ENCODE results near the gene BNC1.
A peak's percentile ranks its signal among the peaks of the same experiment; 100 is the strongest.
"Not testable (repeated sequence)": the region's sequence is repeated elsewhere in the genome, so short reads cannot be mapped to it uniquely, and the experiment has no call there.

Gene BNC1

DNA sequence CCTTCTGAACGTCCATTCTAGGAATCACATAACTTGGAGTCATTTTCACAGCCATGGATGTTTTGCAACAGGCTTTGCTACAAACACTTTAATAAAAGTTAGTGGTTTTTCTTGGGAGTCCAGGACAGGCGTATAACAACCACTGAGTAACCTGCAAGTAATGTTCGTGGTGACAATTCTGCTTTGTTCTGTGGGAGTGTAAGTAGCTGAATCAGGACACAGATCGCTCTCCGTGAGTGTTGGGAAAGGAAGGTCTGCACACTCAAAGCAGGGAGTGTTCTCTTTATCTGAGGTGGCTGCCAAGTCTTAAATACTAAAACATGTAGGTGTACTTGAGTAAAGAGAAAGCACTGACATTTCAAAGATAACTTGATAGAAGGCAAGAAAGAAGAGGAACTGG lies 7.9 kb upstream of the BNC1 start:
- DNase-seq (ENCODE audit: low spot score) = no peak

DNA sequence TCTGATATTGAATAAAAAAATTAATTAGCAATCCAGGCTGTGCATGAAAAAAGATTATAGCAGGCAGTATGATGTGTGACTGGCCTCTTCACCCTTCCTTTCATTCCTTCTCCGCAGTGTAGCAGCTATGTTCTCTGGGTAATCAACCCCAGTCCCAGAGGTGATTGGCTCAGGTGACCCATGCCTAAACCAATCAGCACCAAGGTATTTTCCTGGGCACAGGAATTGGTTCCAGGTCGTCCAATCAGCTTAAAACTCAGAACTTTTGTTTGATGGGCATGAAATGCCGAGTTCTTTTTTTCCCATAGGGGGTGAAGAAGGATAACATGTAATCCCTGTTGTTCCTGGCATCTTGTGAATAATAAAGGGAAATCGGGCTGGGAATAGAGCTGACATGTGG lies 5.8 kb upstream of the BNC1 start:
- no peak for DNase-seq (ENCODE audit: low spot score)

GRCh38 chr15:83289160-83289559 lies 4.7 kb upstream of the BNC1 start:
- no peak for DNase-seq (ENCODE audit: low spot score)

- no peak for DNase-seq (ENCODE audit: low spot score)
Observed at GRCh38 chr15:83288381-83288801, 3.9 kb upstream of the BNC1 start.

DNA sequence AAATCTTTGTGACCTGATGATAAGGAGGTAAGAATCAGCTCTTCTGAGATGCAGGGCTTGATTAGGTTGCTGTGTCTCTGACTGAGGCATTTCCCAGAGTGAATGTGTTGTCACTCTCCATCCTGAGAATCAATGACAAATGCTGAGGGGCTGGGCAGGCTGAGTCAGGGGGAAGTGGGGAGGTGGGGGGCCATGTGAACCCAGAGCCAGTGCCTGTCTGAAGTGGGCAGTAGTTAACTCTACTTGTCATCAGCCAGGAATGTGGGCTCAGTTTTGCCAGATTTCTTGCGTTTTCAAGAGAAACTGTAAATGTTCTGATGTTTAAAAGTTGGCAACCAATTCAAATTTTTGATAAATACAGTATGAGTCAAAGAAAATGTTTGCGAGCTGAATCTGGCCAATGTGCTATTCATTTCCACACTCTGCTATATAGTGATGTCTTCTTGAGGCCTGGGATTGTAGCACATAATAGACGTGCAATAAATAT lies 3.1 kb upstream of the BNC1 start:
- DNase-seq (ENCODE audit: low spot score) = no peak

- DNase-seq (ENCODE audit: low spot score) = no peak
Observed at GRCh38 chr15:83285979-83286553, 1.6 kb upstream of the BNC1 start.

DNA sequence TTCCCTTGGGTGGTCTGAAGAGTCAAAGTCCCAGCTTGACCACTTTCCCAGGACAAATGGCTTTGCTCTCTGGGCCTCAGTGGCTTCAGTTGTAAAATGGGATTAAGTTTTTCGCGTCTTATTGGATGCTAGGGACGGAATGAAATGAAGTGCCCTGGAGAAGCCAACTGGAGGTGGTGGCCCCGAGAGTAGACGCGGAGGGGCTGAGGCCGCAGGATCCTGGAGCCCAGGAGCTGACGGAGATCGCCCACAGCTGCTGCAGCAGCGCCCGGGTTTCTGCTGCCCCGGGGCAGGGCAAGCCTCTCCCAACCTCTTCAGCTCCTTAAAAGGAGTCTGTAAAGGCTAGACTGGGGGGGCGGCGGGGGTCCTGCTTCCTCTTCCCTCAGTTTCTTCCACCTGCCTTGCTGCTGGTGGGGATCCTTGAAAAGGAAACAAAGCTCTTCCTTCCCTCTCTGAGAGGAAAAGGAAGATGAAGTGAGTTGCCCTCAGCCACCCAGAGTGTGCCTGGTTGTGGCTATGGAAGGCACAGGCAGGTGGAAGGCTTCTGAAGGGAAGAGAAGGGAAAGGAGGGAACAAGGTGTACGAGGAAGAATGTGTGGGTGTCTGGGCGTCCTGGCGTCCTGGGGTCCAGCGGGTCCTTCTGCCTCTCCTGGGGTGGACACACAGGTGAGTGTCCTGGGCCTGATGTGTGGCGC lies 967 bp upstream of the BNC1 start:
- no peak for DNase-seq (ENCODE audit: low spot score)

- no peak for DNase-seq (ENCODE audit: low spot score)
Observed at GRCh38 chr15:83283813-83284558, 478 bp downstream of the BNC1 start.

DNA sequence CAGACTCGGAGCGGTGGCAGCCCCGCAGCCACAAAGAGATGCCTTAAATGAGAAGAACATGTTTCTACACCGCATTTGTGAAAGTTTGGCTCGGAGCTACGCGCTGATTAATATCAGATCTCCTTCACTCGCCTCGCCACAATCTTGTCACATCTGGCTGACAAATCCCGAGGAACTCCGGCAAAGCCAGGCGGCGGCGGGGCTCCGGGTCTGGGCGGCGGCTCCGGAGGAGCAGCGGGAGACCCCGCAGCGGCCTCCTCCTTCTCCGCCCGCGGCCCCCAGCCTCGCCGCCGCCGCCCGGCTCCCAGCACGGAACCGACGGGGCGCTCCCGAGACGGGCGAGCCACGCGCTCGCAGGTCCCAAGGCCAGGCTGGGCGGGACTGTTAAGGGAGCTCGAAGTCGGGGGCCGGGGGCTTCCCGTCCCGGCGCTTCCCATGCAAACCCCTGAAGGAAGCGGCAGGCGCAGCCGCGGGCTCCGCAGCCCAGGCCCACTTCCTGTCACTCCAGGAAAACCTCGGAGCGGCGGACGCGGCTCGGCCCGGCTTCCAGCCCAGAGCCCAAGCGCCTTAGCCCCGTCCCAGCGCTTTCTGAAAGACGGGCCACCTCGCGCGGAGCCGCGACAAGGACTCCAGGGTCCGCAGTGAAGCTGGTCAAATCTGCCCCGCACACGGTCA lies 1.2 kb downstream of the BNC1 start:
- DNase-seq (ENCODE audit: low spot score) = no peak

DNA sequence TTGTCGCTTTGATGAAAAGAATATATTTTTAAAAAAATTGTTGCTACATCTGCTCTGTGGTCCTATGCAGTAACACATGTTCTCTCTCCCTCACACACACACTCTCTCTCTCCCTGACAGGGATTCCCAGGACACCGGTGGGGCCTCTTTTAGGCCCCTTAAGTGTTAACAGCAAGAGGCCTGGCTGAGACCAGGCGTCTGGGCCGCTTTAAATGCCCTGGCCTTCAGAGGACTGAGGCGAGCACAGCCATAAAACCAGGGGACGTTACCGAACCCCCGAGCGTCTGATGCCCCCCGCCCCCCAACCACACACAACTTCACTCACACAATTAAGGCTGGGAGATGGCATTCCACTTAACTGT lies 1.7 kb downstream of the BNC1 start:
- DNase-seq (ENCODE audit: low spot score) = no peak

DNA sequence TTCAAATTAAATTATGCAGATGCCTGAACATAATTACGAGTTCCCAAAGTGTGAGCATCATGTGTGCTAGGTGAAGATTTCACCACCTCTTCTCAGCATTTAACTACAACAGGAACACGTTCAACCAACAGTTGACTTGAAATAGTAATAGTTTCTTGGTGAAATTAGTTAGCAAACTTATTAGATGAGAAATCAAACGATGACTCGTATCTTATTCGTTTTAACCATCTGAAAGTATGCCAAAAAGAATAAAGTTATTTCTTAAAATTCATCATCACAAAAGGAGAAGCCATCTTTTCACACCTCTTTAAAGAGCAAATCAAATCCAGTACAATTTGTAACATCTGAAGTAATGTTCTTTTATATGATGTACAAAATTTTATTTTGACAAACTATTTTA lies 2.3 kb downstream of the BNC1 start:
- no peak for DNase-seq (ENCODE audit: low spot score)

DNA sequence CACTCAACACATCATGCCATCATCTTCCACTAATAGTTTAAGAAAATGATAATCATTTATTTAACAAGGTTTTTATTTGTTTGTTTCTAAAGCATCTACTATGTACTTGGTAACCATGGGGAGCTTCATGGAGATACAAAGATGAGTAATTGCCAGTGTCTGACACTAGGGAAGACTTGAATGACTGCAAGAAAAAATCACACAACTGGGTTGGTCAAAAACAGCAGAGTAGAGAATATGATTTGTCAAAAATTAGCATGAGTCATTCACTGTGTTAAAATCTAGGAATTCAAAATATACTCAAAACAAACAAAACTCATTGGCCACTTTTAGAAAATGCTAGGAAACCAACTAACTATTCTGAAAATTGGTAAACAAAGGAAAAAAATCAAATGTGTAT lies 6.3 kb downstream of the BNC1 start:
- DNase-seq (ENCODE audit: low spot score) = no peak

DNA sequence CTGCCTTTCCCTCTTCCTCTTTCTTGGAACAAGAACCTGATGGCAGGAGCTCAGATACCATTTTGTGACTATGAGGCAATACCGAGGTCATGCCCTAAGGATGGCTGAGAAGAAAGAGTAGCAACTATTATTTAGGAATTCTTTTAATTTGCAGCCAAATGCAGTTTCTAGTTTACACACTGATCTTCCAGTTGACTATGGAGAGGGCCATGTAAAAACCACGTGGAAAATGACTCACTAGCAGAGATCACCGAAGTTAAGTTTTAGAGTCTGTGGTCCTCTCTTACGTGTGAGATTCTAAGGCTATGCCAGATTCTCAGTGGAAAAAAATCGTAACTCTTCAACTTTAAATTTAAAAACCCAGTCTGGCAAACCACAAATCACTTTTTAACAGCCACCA lies 7.8 kb downstream of the BNC1 start:
- no peak for DNase-seq (ENCODE audit: low spot score)

DNA sequence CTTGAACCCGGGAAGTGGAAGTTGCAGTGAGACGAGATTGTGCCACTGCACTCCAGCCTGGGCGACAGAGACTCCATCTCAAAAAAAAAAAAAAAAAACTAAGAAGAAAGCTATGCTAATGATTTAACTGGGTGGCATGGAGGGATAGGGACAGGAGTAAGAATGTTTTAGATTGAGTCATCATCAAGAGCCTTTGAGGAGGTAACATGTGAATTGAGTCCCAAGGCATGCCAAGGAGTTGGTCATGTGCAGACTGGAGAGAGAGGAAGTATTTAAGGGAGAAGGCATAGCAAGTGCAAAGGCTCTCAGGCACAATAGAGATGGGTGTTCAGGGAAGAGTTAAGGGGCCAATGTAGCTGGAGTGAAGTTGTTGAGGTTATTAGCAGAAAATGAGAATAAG lies 9.1 kb downstream of the BNC1 start:
- no peak for DNase-seq (ENCODE audit: low spot score)

DNA sequence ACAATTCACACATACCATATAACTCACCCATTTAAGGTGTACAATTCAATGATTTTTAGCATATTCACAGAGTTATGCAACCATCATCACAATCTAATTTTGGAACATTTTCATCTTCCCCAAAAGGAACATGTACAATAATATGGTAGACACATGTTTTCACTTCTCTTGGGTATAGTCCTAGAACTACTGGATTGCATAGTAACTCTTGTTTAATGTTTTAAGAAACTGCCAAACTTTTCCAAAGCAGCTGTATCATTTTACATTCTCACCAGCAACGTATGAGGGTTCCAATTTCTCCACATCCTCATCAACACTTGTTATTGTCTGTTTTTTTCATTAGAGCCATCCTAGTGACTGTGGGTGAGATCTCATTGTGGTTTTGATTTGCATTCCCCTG lies 14.3 kb downstream of the BNC1 start:
- no peak for DNase-seq (ENCODE audit: low spot score)

DNA sequence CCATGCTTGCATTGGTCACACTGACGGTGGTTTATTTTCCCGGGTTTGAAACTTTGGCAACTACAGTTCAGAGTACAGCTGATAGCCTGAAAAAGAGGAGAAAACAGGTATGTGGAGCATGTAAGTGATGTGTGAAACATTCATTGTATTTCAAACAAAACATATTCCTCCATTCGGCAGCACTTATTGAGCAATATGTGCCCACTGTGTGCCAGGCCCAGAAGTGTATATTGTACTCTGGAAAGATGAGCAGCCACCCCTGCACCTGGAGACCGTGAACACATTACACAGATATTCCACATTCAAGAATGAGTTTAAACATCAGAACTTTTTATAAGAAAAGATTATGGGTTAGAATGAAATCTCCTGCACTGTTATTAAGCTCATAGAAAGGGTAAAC lies 16.3 kb downstream of the BNC1 start:
- DNase-seq (ENCODE audit: low spot score) = no peak

DNA sequence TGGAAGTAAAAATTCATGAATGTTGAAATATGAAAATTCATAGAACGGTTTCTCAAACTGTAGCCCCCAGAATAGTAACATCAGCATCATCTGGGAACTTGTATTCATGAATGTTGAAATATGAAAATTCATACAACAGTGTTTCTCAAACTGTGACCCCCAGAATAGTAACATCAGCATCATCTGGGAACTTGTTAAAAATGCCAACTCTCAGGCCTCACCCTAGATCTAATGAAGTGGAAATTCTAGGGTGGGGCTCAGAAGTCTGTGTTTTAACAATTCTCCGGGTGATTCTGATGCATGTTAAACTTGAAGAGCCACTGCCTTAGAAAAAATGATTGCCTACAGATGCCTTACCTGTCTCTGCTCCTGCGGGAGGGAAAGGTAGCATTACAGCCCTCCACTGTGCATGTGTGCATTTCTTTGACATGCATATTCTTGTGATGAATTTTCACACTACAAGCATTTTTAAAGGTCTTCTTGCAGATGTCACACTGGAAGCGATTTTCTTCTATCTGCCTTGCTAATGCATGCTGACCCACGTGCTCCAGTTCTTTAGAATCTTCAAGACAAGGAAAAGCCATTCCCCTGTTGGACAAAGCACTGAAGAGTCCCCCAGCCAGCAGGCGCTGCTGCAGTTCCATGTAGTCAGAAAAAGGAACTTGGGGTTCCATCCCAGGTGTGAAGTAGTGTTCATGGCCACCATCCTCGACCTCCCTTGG lies 21.7 kb downstream of the BNC1 start:
- no peak for DNase-seq (ENCODE audit: low spot score)

- not testable (repeated sequence) for DNase-seq (ENCODE audit: low spot score)
Observed at GRCh38 chr15:83262181-83262580, 22.3 kb downstream of the BNC1 start.

DNA sequence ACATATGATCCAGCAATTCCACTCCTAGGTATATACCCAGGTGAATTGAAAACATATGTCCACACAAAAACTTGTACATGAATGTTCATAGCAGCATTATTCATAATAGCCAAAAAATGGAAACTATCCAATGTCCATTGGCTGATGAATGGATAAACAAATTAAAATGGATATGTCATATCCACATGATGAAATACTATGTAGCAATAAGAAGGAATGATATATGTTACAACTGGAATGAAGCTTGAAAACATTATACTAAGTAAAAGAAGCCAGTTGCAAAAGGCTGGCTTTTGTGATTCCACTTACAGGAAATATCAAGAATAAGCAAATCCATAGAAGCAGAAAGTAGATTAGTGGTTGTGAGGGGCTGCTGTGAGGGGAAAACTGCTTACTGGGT lies 33.7 kb downstream of the BNC1 start:
- no peak for DNase-seq (ENCODE audit: low spot score)

DNA sequence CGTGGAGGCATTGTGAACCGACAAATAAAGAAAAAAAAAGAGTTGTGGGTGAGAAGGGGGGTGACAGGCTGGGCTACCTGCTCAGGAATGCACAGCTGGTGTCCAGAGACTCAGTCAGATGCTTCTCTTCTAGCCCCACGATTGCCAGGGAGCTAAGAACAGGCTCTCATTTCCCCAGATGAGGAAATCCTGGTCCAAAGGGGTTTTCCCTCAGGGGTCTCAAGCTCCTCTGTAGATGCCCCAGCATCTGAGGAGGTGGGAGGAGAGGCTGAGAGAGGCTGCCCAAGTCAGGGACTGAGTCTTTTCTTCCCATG lies 35.5 kb downstream of the BNC1 start:
- DNase-seq (ENCODE audit: low spot score) = no peak

DNA sequence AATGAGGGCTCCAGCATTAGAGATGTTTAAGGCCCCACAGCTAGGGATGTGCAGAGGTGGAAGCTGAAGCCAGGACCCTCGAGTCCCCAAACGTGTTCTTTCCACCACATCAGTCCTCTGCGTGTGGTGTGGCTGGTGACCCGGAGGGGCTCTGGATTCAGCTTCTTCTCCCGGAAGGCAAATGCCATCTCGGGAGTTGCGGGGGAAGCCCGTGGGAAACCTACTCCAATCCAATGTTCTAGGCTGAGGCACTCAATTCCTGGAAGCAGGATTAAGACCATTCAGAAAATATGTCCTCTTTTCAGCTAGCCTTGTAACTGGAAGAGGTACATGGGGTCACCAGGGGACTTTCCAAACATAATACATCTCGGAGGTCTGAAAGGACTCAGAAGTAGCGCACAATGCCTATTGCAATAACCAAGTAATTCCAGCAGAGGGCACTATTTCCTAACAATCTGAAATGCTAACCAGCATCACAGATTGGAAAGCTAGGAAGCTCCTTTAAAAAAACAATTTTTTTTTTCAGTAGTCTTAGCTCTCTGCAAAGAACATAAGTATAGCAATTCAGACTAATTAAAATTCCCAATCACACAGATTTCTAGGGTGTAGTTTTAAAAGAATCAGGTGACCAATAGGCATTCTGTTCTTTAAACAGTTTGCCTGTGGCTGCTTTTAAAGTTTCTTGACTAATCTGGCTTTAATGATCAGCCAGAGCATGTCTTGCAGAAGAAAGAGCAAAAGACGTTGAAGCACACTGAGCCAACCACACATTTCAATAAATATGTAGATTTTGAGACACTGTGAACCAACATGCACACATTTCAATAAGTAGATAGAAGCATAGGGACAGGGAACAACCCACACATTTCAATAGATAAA lies 36.1 kb downstream of the BNC1 start:
- DNase-seq (ENCODE audit: low spot score) = peak; percentile 71
